Right cardiac atrium (tissue), 5 donors: ENCODE data around the gene IGFBP5. TPM values are rescaled to one million over a fixed set of nuclear protein-coding genes. Genes with fewer than 3 reads are reported as not detected.

ENCODE experiments used
- ATAC-seq, 2 donors: fragments of 200-7000 bp; cut with Tn5 transposase; one replicate each; pipeline versions ENCODE4 v1.8.0 to v1.9.1; 2020; ENCODE audit warnings: moderate library complexity in 2 of 2, mild to moderate bottlenecking in 1 of 2
- DNase-seq, 3 donors: peaks; one replicate each; pipeline ENCODE4 v3.0.0-alpha.2; 2020
- H3K27ac ChIP-seq: one replicate; pipeline ENCODE4 v1.5.1; 2013; ENCODE audit warnings: mild to moderate bottlenecking, low read length, control low read depth, moderate library complexity
- H3K27me3 ChIP-seq: one replicate; pipeline ENCODE4 v1.6.1; 2013; ENCODE audit not compliant: control insufficient read depth, insufficient read depth
- H3K4me1 ChIP-seq: one replicate; pipeline ENCODE4 v1.6.1; 2013; ENCODE audit warnings: low read length; ENCODE audit not compliant: control insufficient read depth, insufficient read depth
- H3K4me3 ChIP-seq: one replicate; pipeline ENCODE4 v1.5.1; 2013; ENCODE audit warnings: low read length, control low read depth
- H3K9me3 ChIP-seq: one replicate; pipeline ENCODE4 v1.6.1; 2013; ENCODE audit warnings: low read length; ENCODE audit not compliant: control insufficient read depth
- WGBS: extraction: QIAGEN DNeasy Blood & Tissue Kit; methylation state at CpG from one replicate; pipeline ENCODE4 v1.1.7; 2013; 5-methylcytosine and 5-hydroxymethylcytosine counted together
- intact Hi-C, 4 donors: fragments of 100-400 bp; cut with DNase I; formaldehyde crosslinking; loops; one replicate each; pipeline versions ENCODE4 v1.11.0 to v1.14.0; 2022 to 2023
- polyA plus RNA-seq: library from polyadenylated mRNA; stranded (reverse); fragments of 200-250 nt; gene quantifications from one replicate; pipeline ENCODE4 v1.2.3, GENCODE V29; 2013
- total RNA-seq, 4 donors: library from RNA; stranded (reverse); fragmentation: NEBNext Ultra II Directional; extraction: Animal tissue kit (Norgen Biotek cat#: 25700); gene quantifications; one replicate each; pipeline ENCODE4 v1.2.1, GENCODE V29; 2021
- donor health status: healthy with polysubstance abuse.
- donor health status: DM: no; HTN: yes; CAD: no.
- donor health status: DM: no; HTN: no; CAD: no.
- donor health status: DM: no; HTN: yes; CAD: no; lungs with severe emphysema.
- donor health status: DM: yes; HTN: yes; CAD: no.

IGFBP5 gene
- total and polyA plus RNA-seq, 5 donors = 162 to 409 (median 300) TPM

GRCh38 chr2:216677439-216678097 is 17.8 kb downstream of the IGFBP5 start:
- Histone ChIP-seq H3K9me3 (no peaks in the 10 kb centered on the region), H3K27ac (no peak overlapping the region)
- peak in 1 of 3 donors; percentile 14 for DNase-seq

GRCh38 chr2:216676630-216677029 is 18.7 kb downstream of the IGFBP5 start:
- ATAC-seq (no peak), DNase-seq (peak in 2 of 3 donors; percentile 38 to 44)
- Histone ChIP-seq H3K27ac (no peak overlapping the region), H3K27me3 (no peaks in the 10 kb centered on the region), H3K4me3 (no peak overlapping the region), H3K9me3 (no peaks in the 10 kb centered on the region), H3K4me1 (peaks cover 9% of the 10 kb centered on the region)
- intact Hi-C loops = no loop called here
- WGBS = 86% methylated on average over 17 of the region's 17 CpGs

More at GRCh38 chr2:216677439-216678097, 17.8 kb downstream of the IGFBP5 start:
- peaks cover 9% of the 10 kb centered on the region for H3K4me1 ChIP-seq
- H3K4me3 ChIP-seq = no peak overlapping the region
- H3K27me3 ChIP-seq = no peaks in the 10 kb centered on the region
- intact Hi-C loops = no loop called here
- no peak for ATAC-seq
- WGBS = 88% methylated on average over 9 of the region's 9 CpGs

GRCh38 chr2:216674376-216674775 is 21.0 kb downstream of the IGFBP5 start:
- DNase-seq = peak in 1 of 3 donors; percentile 12
- no peak overlapping the region for H3K27ac ChIP-seq
- ATAC-seq = no peak
- intact Hi-C loops = no loop called here
- H3K9me3 ChIP-seq = no peaks in the 10 kb centered on the region
- H3K4me3 ChIP-seq = no peak overlapping the region
- H3K4me1 ChIP-seq = no peaks in the 10 kb centered on the region
- no peaks in the 10 kb centered on the region for H3K27me3 ChIP-seq
- WGBS = 85% methylated on average over 9 of the region's 9 CpGs

- ATAC-seq (no peak), DNase-seq (peak in 2 of 3 donors; percentile 29 to 41)
- H3K9me3 ChIP-seq = no peaks in the 10 kb centered on the region
- H3K4me3 ChIP-seq = no peak overlapping the region
- H3K27me3 ChIP-seq = no peaks in the 10 kb centered on the region
- intact Hi-C loops = no loop called here
- H3K27ac ChIP-seq = no peak overlapping the region
- H3K4me1 ChIP-seq = no peaks in the 10 kb centered on the region
- 91% methylated on average over 9 of the region's 9 CpGs for WGBS
These were observed 21.7 kb downstream of the IGFBP5 start for GRCh38 chr2:216673609-216674008.

- intact Hi-C loops = no loop called here
- no peak overlapping the region for H3K4me3 ChIP-seq
- no peaks in the 10 kb centered on the region for H3K9me3 ChIP-seq
- no peaks in the 10 kb centered on the region for H3K27me3 ChIP-seq
- ATAC-seq (peak in 1 of 2 donors; percentile 2), DNase-seq (peak in 2 of 3 donors; percentile 50 to 71)
- 88% methylated on average over 10 of the region's 10 CpGs for WGBS
- H3K27ac ChIP-seq = no peak overlapping the region
- no peaks in the 10 kb centered on the region for H3K4me1 ChIP-seq
These were observed 22.3 kb downstream of the IGFBP5 start for GRCh38 chr2:216673021-216673420.

GRCh38 chr2:216672466-216672865 is 22.9 kb downstream of the IGFBP5 start:
- 87% methylated on average over 10 of the region's 10 CpGs for WGBS
- Histone ChIP-seq H3K27ac (no peak overlapping the region), H3K4me1 (no peaks in the 10 kb centered on the region), H3K4me3 (no peak overlapping the region), H3K9me3 (no peaks in the 10 kb centered on the region), H3K27me3 (no peaks in the 10 kb centered on the region)
- DNase-seq (peak in 2 of 3 donors; percentile 37 to 55), ATAC-seq (no peak)
- intact Hi-C loops = no loop called here

GRCh38 chr2:216671791-216672343 is 23.5 kb downstream of the IGFBP5 start:
- 81% methylated on average over 12 of the region's 12 CpGs for WGBS
- H3K4me3 ChIP-seq = no peak overlapping the region
- ATAC-seq (no peak), DNase-seq (peak in 2 of 3 donors; percentile 28 to 57)
- intact Hi-C loops = no loop called here
- no peaks in the 10 kb centered on the region for H3K27me3 ChIP-seq
- no peaks in the 10 kb centered on the region for H3K4me1 ChIP-seq
- H3K27ac ChIP-seq = no peak overlapping the region
- no peaks in the 10 kb centered on the region for H3K9me3 ChIP-seq

- intact Hi-C loops = no loop called here
These were observed 24.3 kb downstream of the IGFBP5 start for GRCh38 chr2:216671081-216671411.

GRCh38 chr2:216670266-216671080 is 24.9 kb downstream of the IGFBP5 start:
- intact Hi-C loops = no loop called here
- no peak overlapping the region for H3K4me3 ChIP-seq
- DNase-seq = peak in 1 of 3 donors; percentile 55
- WGBS = 59% methylated on average over 17 of the region's 17 CpGs
- H3K27ac ChIP-seq = no peak overlapping the region
- no peaks in the 10 kb centered on the region for H3K9me3 ChIP-seq
- no peaks in the 10 kb centered on the region for H3K27me3 ChIP-seq
- no peak for ATAC-seq
- no peaks in the 10 kb centered on the region for H3K4me1 ChIP-seq

More at GRCh38 chr2:216671081-216671411, 24.3 kb downstream of the IGFBP5 start:
- Histone ChIP-seq H3K9me3 (no peaks in the 10 kb centered on the region), H3K27ac (no peak overlapping the region), H3K4me1 (no peaks in the 10 kb centered on the region), H3K4me3 (no peak overlapping the region), H3K27me3 (no peaks in the 10 kb centered on the region)
- DNase-seq (peak in 2 of 3 donors; percentile 41 to 47), ATAC-seq (peak; percentile 4 to 15)
- 84% methylated on average over 11 of the region's 11 CpGs for whole genome bisulfite sequencing

- no peak overlapping the region for H3K27ac ChIP-seq
- intact Hi-C loops = loop anchor here in 3 of 4 donors (1.0 to 10.0 kb wide), 3 partner anchors 147 to 632 kb away; no protein-coding TSS in a partner anchor
- H3K27me3 ChIP-seq = no peaks in the 10 kb centered on the region
- 16% methylated on average over 9 of the region's 9 CpGs for WGBS
- ATAC-seq (peak; percentile 34 to 59), DNase-seq (peak in 2 of 3 donors; percentile 83 to 85)
- H3K4me1 ChIP-seq = no peaks in the 10 kb centered on the region
- no peak overlapping the region for H3K4me3 ChIP-seq
- no peaks in the 10 kb centered on the region for H3K9me3 ChIP-seq
These were observed 28.7 kb downstream of the IGFBP5 start for GRCh38 chr2:216666461-216667233.
